Activated naive CD4-positive, alpha-beta T cell treated with anti-CD3 and anti-CD28 coated beads, Interleukin-2, amount 50 U/mL, for 72 hours (primary cell): ENCODE results near the gene WNT6. TPM values are rescaled to one million over a fixed set of nuclear protein-coding genes. Genes with fewer than 3 reads are reported as not detected.
A peak's percentile ranks its signal among the peaks of the same experiment; 100 is the strongest.

ENCODE experiments used
- ATAC-seq, 2 donors: fragments of 150-1000 bp; cut with Tn5 transposase; 2 replicates each; pipeline ENCODE4 v1.10.0; 2021; ENCODE audit warnings: mild to moderate bottlenecking in 2 of 2, moderate library complexity in 2 of 2
- DNase-seq, 2 donors: peaks; one replicate each; pipeline ENCODE4 v3.0.0; 2021 to 2022; ENCODE audit warnings: low spot score in 2 of 2
- H3K27ac Mint-ChIP-seq, 2 donors: one replicate each; pipeline ENCODE4 v1.8.0; 2022; ENCODE audit warnings: mild to moderate bottlenecking in 2 of 2, mixed read lengths in 2 of 2
- H3K36me3 Mint-ChIP-seq, 2 donors: one replicate each; pipeline ENCODE4 v1.8.0; 2022; ENCODE audit warnings: mixed read lengths in 2 of 2
- H3K9me3 Mint-ChIP-seq, 2 donors: one replicate each; pipeline ENCODE4 v1.8.0; 2022; ENCODE audit warnings: mixed read lengths in 2 of 2
- total RNA-seq, 2 donors: library from RNA; stranded (reverse); gene quantifications; one replicate each; pipeline ENCODE4 v1.2.3, GENCODE V29; 2022

The WNT6 gene
- total RNA-seq, 2 donors from 2014 or later: not detected

DNA sequence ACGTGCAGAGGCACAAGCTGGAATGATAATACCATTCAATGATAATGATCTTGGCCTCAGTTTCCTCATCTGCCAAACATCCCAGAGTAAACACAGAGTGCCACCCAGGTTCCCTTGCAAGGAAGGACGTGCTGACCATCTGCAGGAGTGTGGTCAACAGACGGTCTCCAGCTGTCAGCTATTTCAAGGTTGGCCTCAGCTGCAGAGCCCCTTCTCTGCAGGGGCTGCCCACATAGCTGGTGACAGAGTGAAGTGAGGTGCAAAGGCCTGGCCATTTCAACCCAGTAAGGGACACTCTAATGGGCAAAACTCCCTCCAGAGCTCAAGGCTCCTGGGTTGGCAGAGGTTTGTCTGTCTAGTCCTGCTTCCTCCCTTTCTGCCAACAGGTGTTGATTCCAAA lies 8.3 kb upstream of the WNT6 start:
- no peak for ATAC-seq
- Mint-ChIP-seq H3K36me3 (no peaks in the 10 kb centered on the region), H3K27ac (no peak overlapping the region), H3K9me3 (no peaks in the 10 kb centered on the region)
- peak in 1 of 2 donors; percentile 26 for DNase-seq

DNA sequence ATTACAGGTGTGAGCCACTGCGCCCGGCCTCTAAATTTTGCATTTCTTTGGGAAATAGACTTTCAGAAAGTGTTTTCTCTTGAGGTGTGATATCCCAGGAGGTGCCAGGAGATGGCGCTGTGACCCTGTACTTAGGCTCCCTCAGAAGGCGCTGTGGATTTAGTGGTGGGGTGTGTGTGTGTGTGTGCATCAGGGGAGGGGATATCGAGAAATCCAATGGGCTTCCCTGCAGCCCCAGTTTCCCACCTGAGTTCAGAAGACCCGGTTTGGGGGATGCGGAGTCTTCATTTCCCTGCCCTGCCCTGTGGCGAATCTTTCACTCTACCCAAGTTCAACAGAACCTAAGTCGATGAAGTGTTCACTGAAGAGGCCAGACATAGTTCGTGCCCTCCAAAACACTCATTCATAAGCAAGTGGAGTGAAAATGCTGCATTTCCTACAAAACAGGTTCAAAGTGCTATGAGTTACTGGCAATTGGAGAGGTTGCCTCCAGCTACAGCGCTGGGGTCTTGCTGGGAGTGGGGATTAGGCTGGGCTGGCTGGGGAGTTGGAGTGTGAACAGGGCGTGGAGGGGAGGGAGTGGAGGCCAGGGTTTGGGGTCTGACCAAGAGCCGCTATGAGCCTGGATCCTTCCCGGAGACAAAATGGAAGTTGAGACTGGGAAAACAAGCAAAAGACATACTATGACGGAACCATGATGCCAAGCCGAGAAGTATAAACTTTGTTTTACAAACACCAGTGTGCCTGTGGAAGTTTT lies 6.5 kb upstream of the WNT6 start:
- ATAC-seq (peak; percentile 64 to 79), DNase-seq (peak; percentile 57 to 69)
- no peaks in the 10 kb centered on the region for H3K9me3 Mint-ChIP-seq

DNA sequence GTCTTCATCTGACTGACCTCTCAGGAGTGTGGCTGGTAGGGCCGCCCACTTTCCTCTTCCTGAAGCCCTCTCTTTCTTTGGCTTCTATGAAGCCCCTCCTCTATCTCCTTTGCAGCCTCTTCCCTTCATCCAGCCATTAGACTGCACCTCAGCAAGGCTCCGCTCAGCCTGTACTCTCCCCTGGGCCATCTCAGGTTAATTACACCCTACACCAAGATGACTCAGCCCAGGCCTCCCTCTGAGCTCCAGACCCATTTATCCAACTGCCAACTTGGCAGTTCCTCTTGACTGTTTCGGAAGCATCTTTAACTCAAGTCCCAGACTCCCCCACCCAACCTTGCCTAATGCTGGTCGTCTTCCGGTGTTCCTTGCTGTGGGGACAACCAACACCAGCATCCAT lies 5.8 kb upstream of the WNT6 start:
- no peaks in the 10 kb centered on the region for H3K36me3 Mint-ChIP-seq
- no peaks in the 10 kb centered on the region for H3K9me3 Mint-ChIP-seq
- ATAC-seq (no peak), DNase-seq (peak in 1 of 2 donors; percentile 20)
- H3K27ac Mint-ChIP-seq: no peak overlapping the region

More for the DNA sequence above, 6.5 kb upstream of the WNT6 start:
- Mint-ChIP-seq H3K36me3 (no peaks in the 10 kb centered on the region), H3K27ac (no peak overlapping the region)

DNA sequence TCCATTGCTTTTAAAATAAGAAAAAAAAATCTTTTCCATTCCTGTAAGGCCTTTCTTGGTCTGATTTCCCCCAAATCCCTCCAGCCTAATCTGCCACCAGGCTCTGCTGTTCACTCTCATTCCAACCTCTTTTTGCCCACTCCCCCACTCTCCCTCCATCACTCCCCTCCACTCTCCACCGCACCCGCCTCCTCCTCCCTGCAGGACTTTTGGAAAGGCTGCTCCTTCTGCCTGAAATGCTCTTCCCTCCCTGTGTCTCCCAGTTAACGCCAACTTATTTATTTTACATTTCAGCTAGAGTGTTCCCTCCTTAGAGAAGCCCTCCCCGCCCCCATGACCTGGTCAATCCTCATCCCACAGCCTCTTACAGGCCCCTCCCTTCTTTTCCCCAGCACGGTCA lies 4.7 kb upstream of the WNT6 start:
- no peak overlapping the region for H3K27ac Mint-ChIP-seq
- no peaks in the 10 kb centered on the region for H3K9me3 Mint-ChIP-seq
- peak in 1 of 2 donors; percentile 37 for DNase-seq
- no peaks in the 10 kb centered on the region for H3K36me3 Mint-ChIP-seq
- no peak for ATAC-seq

DNA sequence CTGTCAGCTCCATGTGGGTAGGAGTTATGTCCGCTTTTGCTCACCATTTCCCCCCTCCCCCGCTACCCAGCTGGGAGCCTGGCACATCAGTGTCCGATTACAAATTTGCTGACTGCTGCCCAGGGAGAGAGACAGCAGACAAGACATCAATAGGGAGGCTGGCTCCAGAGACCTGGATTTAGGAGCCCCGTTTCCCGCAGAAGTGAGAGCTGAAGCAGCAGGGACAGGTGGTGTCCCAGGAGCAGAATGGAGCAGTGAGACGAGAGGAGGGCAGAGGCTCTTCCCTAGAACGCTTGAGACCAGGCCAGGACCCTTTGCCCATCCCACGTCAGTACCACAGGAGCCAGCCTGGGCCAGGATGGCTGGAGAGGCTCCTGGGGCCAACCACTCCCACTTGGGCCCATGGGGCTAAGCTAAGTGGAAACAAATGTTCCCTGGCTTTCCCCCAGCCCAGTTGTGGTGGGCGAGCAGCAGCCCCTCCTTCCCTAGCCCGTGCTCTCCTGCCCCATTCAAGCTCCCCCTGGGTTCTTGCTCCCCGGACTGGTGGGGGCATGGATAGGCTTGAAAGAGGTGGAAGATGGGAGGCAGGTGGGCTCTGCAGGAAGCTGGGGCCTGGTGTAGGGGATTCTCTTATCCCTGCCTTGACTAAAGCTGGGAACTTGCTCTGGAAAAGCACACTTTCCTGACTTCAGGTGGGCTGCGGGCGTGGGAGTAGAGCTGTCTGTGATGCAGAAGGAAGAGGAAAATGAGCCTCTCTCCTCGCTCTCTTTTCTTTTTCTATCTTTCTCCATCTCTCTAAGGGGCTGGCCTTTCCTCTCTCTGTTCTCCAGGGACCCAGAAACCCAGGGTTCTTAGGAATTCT lies 4.1 kb upstream of the WNT6 start:
- H3K27ac Mint-ChIP-seq: no peak overlapping the region
- no peaks in the 10 kb centered on the region for H3K36me3 Mint-ChIP-seq
- no peak for ATAC-seq
- no peaks in the 10 kb centered on the region for H3K9me3 Mint-ChIP-seq
- DNase-seq: peak in 1 of 2 donors; percentile 35

DNA sequence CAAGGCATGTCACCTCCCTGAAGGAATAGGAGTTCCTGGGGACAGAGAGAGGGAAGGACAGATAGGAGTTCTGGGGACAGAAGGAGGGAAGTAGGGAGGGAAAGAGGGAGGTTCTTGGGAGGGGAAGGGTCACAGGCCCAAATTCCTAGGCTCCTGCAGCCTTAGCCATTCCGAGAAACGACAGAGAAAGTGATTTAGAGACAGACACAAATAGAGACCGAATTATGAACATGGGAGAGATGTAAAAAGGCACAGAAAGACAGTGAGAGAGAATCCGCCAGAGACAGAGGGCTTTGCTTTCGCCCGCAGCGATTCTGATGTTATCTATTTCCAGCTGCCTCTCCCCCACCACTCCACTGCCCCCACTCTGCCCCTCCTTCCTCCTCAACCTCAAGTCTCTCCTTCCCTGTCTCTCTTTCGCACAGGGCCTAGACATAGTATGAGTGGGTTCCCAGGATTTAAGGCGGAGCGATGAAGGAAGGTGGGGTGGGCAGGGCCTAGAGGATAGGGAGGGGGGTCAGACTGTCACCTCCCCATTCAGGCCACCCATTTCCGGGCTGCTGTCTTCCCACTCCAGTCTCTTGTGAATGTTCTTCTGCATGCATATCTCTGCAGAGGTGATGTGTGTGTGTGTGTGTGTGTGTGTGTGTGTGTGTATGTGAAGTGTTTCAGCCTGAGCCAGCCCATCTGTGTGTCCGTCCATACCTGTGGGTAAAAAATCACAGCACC lies 3.3 kb upstream of the WNT6 start:
- no peak for ATAC-seq
- no peak for DNase-seq
- no peaks in the 10 kb centered on the region for H3K9me3 Mint-ChIP-seq
- H3K27ac Mint-ChIP-seq: no peak overlapping the region
- H3K36me3 Mint-ChIP-seq: no peaks in the 10 kb centered on the region

DNA sequence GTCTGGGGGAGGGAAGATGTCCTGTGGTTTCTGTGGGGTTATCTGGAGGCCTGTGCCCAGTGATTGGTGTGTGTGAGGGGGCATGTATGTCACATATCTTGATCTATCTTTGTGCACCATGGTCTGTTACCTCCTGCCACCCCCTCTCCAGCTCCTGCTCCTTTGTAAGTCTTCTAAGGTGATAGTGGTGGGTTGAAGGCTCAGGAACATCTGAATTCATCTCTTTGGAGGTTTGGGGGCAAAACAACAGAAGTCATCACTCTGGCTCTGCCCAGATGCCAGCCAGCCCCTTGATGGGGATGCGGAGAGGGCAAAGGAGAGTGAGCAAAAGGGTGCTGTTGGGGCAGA lies 2.7 kb upstream of the WNT6 start:
- Mint-ChIP-seq H3K36me3 (no peaks in the 10 kb centered on the region), H3K9me3 (no peaks in the 10 kb centered on the region), H3K27ac (no peak overlapping the region)
- ATAC-seq (no peak), DNase-seq (peak in 1 of 2 donors; percentile 38)

DNA sequence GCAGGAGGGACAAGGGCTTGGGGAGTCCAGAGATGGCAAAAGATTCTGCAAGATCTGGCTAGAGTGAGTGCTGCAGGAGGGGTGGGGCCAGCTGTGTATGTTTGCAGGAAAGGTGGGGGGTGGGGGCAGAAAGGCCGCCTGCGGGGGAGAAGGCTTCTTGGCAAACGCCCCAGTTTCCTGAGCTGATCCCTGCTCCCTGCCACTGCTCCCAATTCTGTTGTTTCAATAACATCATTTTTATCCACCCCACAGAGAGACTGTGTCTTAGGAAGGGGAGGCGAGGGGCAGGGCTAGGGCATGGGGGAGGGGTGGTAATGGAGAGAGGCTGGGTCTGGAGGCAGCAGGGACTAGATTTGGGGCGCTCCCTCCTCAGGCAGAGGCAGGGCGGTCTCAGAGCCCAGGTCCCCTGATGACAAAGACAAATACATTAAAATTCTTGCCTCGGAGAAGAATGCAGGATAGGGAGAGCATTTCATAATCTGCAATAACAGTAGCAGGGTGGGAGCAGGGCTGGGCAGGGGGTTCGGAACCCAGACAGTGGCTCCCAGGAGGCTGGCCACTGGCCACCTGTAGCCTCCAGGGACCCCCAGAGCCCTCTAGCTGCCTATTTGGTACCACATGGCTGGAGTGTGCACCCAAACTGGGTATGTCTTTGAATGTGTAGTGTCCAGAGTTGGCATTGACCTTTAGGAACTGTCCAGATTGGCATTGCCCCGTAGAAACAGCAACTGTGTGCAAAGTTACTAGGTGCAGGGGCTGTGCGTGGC lies 2.1 kb upstream of the WNT6 start:
- no peaks in the 10 kb centered on the region for H3K36me3 Mint-ChIP-seq
- ATAC-seq (no peak), DNase-seq (peak in 1 of 2 donors; percentile 33)
- no peak overlapping the region for H3K27ac Mint-ChIP-seq
- H3K9me3 Mint-ChIP-seq: no peaks in the 10 kb centered on the region

DNA sequence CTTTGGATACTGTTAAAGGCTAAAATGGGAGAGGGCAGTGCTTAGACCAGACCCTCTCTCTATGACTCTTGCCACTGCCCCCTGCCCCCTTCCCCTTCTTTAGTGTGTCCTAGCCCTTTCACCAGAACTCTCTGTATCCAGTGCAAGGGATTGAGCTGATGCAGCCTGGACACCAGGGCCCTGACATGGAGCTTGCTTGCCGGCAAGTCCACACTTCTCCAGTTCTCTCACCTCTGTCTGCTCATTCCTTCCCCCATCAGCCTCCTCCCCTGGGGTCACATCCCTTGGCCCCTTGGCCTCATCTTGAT lies 1.5 kb upstream of the WNT6 start:
- Mint-ChIP-seq H3K27ac (no peak overlapping the region), H3K9me3 (no peaks in the 10 kb centered on the region), H3K36me3 (no peaks in the 10 kb centered on the region)
- ATAC-seq: no peak
- no peak for DNase-seq

DNA sequence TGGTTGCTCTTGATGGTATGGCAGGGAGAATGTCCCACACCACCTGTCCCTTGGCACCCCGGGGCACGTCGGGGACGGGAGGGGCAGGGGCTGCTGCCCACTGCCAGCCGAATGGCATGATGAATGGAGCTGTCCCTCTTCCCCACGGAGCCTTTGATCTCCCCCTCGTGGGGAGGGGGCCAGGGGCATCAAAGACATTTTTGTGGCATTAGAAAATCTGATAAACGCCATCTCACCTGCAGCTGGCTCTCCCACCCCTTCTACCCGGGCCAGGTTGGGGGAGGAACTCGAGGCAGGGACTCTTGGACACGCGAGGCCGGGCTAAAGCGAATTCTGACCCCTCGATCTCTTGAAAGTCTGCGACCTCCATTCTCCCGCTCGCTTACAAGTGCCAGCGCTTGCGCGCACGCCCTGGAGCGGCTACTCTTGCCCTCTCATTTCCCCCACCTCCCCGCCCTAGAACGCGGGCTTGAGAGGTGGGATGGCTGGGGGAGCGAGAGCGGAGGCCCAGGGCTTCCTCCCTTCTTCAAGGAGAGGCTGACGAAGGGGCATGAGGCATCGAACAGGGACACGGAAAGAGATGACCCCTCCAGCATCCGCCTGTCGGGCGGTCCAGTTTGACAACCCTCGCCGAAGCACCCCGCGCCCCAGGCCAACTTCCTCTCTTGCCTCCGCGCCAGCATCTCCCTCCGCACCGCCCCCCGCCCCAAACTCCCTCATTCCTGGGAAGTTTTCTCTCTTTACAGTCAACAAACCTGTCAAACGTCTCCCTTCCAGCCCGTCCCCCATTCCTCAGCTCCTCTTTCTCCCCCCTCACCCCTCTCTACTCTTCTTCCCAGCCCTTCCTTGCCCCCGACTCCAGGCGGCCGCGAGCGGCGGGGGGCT lies 692 bp upstream of the WNT6 start:
- DNase-seq: peak in 1 of 2 donors; percentile 52
- ATAC-seq: no peak
- H3K9me3 Mint-ChIP-seq: no peaks in the 10 kb centered on the region

DNA sequence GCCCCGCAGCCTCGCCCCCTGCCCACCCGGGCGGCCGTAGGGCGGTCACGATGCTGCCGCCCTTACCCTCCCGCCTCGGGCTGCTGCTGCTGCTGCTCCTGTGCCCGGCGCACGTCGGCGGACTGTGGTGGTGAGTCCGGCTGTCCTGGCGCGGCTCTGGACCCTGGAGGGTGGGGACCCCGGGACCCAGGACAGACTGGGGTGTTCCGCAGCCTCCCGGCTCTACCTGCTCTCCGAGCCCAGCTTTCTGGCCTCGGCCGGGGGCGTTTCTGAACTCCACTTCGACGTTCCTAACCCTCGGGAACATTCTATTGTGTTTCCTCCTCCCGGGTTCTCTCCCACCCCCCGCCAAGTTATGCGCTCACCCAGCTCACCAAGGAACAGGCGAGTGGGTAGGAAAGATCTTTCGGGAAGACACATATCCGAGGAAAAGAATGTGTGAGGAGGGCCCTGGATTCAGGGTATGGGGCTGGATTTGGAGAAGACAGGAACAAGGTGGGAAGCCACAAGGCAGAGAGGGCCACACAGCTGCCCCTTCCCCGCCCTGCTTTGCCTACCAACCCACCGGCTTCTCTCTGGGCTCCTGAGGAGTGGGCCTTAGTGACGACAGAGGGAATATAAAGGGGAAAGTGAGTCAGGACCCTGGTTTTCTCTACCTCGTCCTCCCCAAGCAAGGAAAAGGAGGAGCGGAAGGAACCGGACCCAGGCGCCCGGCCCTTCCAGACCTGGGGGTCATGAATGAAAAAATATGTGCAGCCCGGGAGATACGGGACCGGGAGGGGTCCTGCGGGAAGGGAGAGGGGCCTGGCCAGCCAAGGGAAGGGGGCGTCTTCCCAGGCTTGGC lies 605 bp downstream of the WNT6 start:
- Mint-ChIP-seq H3K36me3 (no peaks in the 10 kb centered on the region), H3K27ac (no peak overlapping the region), H3K9me3 (no peaks in the 10 kb centered on the region)
- ATAC-seq (no peak), DNase-seq (peak in 1 of 2 donors; percentile 35)

More for the DNA sequence above, 692 bp upstream of the WNT6 start:
- H3K27ac Mint-ChIP-seq: no peak overlapping the region
- no peaks in the 10 kb centered on the region for H3K36me3 Mint-ChIP-seq

DNA sequence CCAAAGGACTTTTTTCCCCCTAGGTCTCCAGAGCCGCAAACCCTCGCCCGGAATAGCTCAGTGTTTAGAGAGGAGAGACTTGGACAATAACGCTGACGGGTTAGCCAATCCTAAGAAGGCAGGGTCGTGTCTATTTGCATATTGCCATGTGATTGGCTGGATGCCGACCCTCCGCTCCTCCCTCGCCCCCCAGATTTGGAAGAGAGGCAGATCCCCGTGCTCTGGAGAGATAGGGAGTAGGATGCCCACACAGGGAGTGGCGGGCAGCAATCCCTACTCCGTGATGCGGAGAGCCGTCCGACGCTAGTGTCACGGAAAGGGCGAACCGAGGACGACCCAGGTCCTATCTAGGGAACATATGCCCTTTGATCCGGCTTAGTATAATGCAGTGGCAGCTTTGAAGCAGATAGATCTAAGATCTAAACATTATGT lies 1.4 kb downstream of the WNT6 start:
- ATAC-seq: peak in 1 of 2 donors; percentile 70
- no peaks in the 10 kb centered on the region for H3K36me3 Mint-ChIP-seq
- H3K27ac Mint-ChIP-seq: no peak overlapping the region
- peak in 1 of 2 donors; percentile 40 for DNase-seq
- no peaks in the 10 kb centered on the region for H3K9me3 Mint-ChIP-seq

DNA sequence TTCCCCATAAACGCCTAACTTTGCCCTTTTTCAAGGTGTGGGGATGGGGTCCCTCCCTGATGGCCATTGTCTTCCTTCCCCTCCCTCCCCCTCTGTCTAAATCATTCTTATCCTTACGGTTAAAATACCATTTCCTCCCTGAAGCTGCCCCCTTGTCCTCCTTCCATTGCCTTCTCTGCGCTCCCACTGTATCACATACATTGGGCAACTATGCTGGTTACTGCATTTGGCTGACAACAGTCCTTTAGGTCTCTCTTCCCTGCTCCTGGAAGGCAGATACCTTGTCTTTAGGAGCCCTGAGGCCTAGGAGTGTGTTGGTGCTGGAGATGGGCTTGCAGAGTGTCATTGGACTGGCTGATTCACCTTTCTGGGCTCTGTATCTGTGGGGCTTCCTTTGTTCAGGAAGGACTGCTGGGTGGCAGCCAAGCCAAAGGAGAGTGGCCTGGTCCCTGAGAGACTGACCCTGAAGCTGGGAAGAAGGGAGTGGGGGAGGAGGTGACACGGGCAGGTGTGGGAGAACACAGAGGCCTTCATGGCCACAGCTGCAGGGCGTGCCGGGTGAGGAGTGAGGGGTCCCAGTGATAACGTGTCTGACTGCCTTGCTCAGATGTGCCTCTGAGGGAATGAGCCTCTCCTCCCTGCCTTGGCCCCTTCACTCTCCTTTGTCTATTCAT lies 2.2 kb downstream of the WNT6 start:
- peak in 1 of 2 donors; percentile 46 for DNase-seq

DNA sequence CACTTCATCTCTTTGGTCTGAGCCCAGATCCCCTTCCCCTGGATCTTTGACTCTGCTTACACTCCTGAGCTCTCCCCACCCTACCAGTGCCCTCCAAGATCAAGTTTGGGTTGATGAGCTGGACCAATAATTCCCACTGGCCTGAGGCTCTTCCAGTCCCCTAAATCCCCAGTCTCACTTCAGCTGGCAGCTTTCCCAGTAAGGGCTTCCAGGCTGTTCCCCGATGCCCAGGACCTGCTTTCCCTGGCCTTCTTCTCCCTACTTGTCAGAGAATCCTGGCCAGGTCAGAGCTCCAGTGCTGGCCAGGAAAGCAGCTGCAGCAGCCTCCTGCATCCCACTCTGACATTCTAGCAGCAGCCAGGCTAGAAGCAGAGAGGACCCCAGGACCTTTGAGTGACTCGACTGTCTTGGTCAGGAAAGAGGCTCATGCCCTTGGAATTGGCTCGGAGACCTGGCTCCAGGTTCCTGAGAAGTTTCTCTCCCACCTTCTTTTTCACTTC lies 3.5 kb downstream of the WNT6 start:
- H3K9me3 Mint-ChIP-seq: no peaks in the 10 kb centered on the region
- peak overlapping the region in 1 of 2 donors; percentile 45 for H3K27ac Mint-ChIP-seq
- no peak for DNase-seq
- ATAC-seq: no peak
- H3K36me3 Mint-ChIP-seq: no peaks in the 10 kb centered on the region

More for the DNA sequence above, 2.2 kb downstream of the WNT6 start:
- ATAC-seq: no peak
- Mint-ChIP-seq H3K9me3 (no peaks in the 10 kb centered on the region), H3K27ac (no peak overlapping the region), H3K36me3 (no peaks in the 10 kb centered on the region)
